IMR-90 (cell line): Measurements from ENCODE around the gene SEMA4F. TPM values are rescaled to one million over a fixed set of nuclear protein-coding genes. Genes with fewer than 3 reads are reported as not detected.

Source experiments
- ATAC-seq: fragments of 200-7000 bp; cut with Tn5 transposase; 2 replicates; pipeline ENCODE4 v1.9.1; 2020; ENCODE audit warnings: low read depth, mild to moderate bottlenecking, moderate library complexity
- BruUV-seq: library from RNA; stranded (reverse); fragments of 400-500 nt; replicated peaks from 2 replicates; lab custom pipeline; 2021; lab: Mats Ljungman, UMichigan
- CTCF ChIA-PET: fragments of 300-600 bp; formaldehyde crosslinking; extraction: SDS; loops from one replicate; lab custom pipeline; 2021; ENCODE audit warnings: antibody characterized with exemption; lab: Yijun Ruan, JAX
- POLR2A ChIA-PET: fragments of 300-600 bp; sonication (Branson Sonifier 250); formaldehyde crosslinking; loops from one replicate; lab custom pipeline; 2022; ENCODE audit warnings: antibody characterized with exemption; ENCODE audit not compliant: unreplicated experiment; lab: Charles Lee
- DNase-seq: peaks from one replicate; pipeline ENCODE4 v3.0.0; 2013
- H2AFZ ChIP-seq: replicated peaks from 2 replicates; pipeline ENCODE3; 2013; ENCODE audit warnings: low read length, mild to moderate bottlenecking; ENCODE audit not compliant: poor library complexity
- H2AK5ac ChIP-seq: 2 replicates; pipeline ENCODE4 v1.6.1; 2013; ENCODE audit warnings: low read depth, low read length, inconsistent platforms
- H2AK9ac ChIP-seq: replicated peaks from 2 replicates; pipeline ENCODE3; 2013; ENCODE audit warnings: mild to moderate bottlenecking, low read depth, low read length, moderate library complexity; ENCODE audit not compliant: poor library complexity
- H2BK120ac ChIP-seq: 2 replicates; pipeline ENCODE4 v1.6.1; 2013; ENCODE audit warnings: low read depth, low read length, inconsistent platforms
- H2BK15ac ChIP-seq: 3 replicates; pipeline ENCODE4 v1.6.1; 2013; ENCODE audit warnings: low read depth, low read length, inconsistent platforms
- H2BK20ac ChIP-seq: 2 replicates; pipeline ENCODE4 v1.6.1; 2013; ENCODE audit warnings: low read depth, mild to moderate bottlenecking, inconsistent platforms, low read length, moderate library complexity
- H2BK5ac ChIP-seq: 2 replicates; pipeline ENCODE4 v1.6.1; 2013; ENCODE audit warnings: mild to moderate bottlenecking, low read depth, low read length, inconsistent platforms; ENCODE audit not compliant: poor library complexity, severe bottlenecking
- H3K14ac ChIP-seq: replicated peaks from 2 replicates; pipeline ENCODE4 v1.6.1; 2013; ENCODE audit warnings: low read depth, low read length, inconsistent platforms
- H3K18ac ChIP-seq: 2 replicates; pipeline ENCODE4 v1.6.1; 2013; ENCODE audit warnings: low read depth, low read length, control low read depth
- H3K23ac ChIP-seq: 2 replicates; pipeline ENCODE4 v1.6.1; 2013; ENCODE audit warnings: low read depth, low read length, inconsistent platforms
- H3K27ac ChIP-seq: 2 replicates; pipeline ENCODE4 v1.5.1; 2013; ENCODE audit warnings: mild to moderate bottlenecking, control low read depth, low read length; ENCODE audit not compliant: insufficient read depth
- H3K27me3 ChIP-seq: 2 replicates; pipeline ENCODE4 v1.6.1; 2013; ENCODE audit warnings: low read length; ENCODE audit not compliant: control insufficient read depth, insufficient read depth
- H3K36me3 ChIP-seq: 2 replicates; pipeline ENCODE4 v1.6.1; 2013; ENCODE audit warnings: low read length, mixed read lengths; ENCODE audit not compliant: control insufficient read depth, insufficient read depth
- H3K4ac ChIP-seq: 2 replicates; pipeline ENCODE4 v1.6.1; 2013; ENCODE audit warnings: low read depth, low read length, inconsistent platforms
- H3K4me1 ChIP-seq: 2 replicates; pipeline ENCODE4 v1.6.1; 2013; ENCODE audit warnings: low read length, mixed read lengths; ENCODE audit not compliant: control insufficient read depth, insufficient read depth
- H3K4me2 ChIP-seq: 2 replicates; pipeline ENCODE4 v1.6.1; 2013; ENCODE audit warnings: low read depth, mild to moderate bottlenecking, control low read depth, low read length, moderate library complexity
- H3K4me3 ChIP-seq: 2 replicates; pipeline ENCODE4 v1.5.1; 2013; ENCODE audit warnings: low read depth, mild to moderate bottlenecking, control low read depth, low read length, moderate library complexity; ENCODE audit not compliant: insufficient read depth
- H3K56ac ChIP-seq: 2 replicates; pipeline ENCODE4 v1.6.1; 2013; ENCODE audit warnings: low read length, inconsistent platforms; ENCODE audit not compliant: insufficient read depth; ENCODE audit errors: extremely low read depth
- H3K79me1 ChIP-seq, 2 experiments: 2 replicates each; pipeline ENCODE4 v1.6.1; 2013; ENCODE audit warnings: low read length in 2 of 2, inconsistent platforms in 1 of 2, low read depth in 1 of 2
- H3K9ac ChIP-seq: 2 replicates; pipeline ENCODE4 v1.6.1; 2013; ENCODE audit warnings: low read depth, low read length, control low read depth
- H3K9me1 ChIP-seq: 2 replicates; pipeline ENCODE4 v1.6.1; 2013; ENCODE audit warnings: low read length, inconsistent platforms; ENCODE audit not compliant: insufficient read depth
- H3K9me3 ChIP-seq: 2 replicates; pipeline ENCODE4 v1.6.1; 2013; ENCODE audit warnings: low read length; ENCODE audit not compliant: control insufficient read depth, insufficient read depth
- H4K20me1 ChIP-seq: 2 replicates; pipeline ENCODE4 v1.6.1; 2013; ENCODE audit warnings: low read length, inconsistent platforms; ENCODE audit not compliant: insufficient read depth
- H4K5ac ChIP-seq: 2 replicates; pipeline ENCODE4 v1.6.1; 2013; ENCODE audit warnings: mild to moderate bottlenecking, low read depth, low read length, control low read depth
- H4K8ac ChIP-seq, 2 experiments: 2 replicates each; pipeline ENCODE4 v1.6.1; 2013; ENCODE audit warnings: low read depth in 2 of 2, low read length in 2 of 2, control low read depth in 1 of 2, inconsistent platforms in 1 of 2
- H4K91ac ChIP-seq: 2 replicates; pipeline ENCODE4 v1.6.1; 2013; ENCODE audit warnings: low read depth, low read length, inconsistent platforms; ENCODE audit not compliant: insufficient read depth
- CEBPB ChIP-seq: IDR thresholded peaks from 2 replicates; pipeline ENCODE4 v1.6.1; 2012; ENCODE audit warnings: low read depth, low read length, improper control_type of control experiment
- MAFK ChIP-seq: IDR thresholded peaks from 2 replicates; pipeline ENCODE4 v1.6.1; 2012; ENCODE audit warnings: low read depth, low read length, improper control_type of control experiment
- MXI1 ChIP-seq: IDR thresholded peaks from 2 replicates; pipeline ENCODE4 v1.6.1; 2012; ENCODE audit warnings: low read depth, mild to moderate bottlenecking, low read length, moderate library complexity, borderline replicate concordance
- NFE2L2 ChIP-seq: fragments of 150-350 bp; IDR thresholded peaks from 2 replicates; pipeline ENCODE4 v1.6.1; 2016; ENCODE audit warnings: low read depth, mild to moderate bottlenecking, low read length
- POLR2A ChIP-seq: IDR thresholded peaks from 2 replicates; pipeline ENCODE4 v1.6.1; 2012; ENCODE audit warnings: mild to moderate bottlenecking, low read depth, low read length
- WGBS, 2 experiments: methylation state at CpG; one replicate each; pipeline versions ENCODE4 v1.1.5 to v1.1.7; 2013; ENCODE audit warnings: missing lambda C conversion rate in 2 of 2; ENCODE audit not compliant: insufficient read length in 1 of 2; ENCODE audit errors: extremely low coverage in 2 of 2; 5-methylcytosine and 5-hydroxymethylcytosine counted together
- dilution Hi-C: fragments of 300-500 bp; cut with HindIII; formaldehyde crosslinking; loops from one replicate; pipeline ENCODE4 v1.14.3; 2018; ENCODE audit warnings: low sequenced_read_pairs; ENCODE audit not compliant: unreplicated experiment
- in situ Hi-C: fragments of 300-500 bp; cut with MboI; formaldehyde crosslinking; loops from 3 replicates; pipeline ENCODE4 v1.14.3; 2019; ENCODE audit warnings: low sequenced_read_pairs, inconsistent platforms, mixed read lengths
- intact Hi-C: fragments of 100-400 bp; cut with micrococcal nuclease; formaldehyde crosslinking; loops from 2 replicates; pipeline ENCODE4 v1.10.0; 2022
- polyA plus RNA-seq, 3 experiments: library from polyadenylated mRNA; depleted of rRNA; stranded (reverse); fragments of >200 nt; gene quantifications; 2 replicates each; pipeline ENCODE4 v1.2.3, GENCODE V29; 2012; ENCODE audit warnings: low replicate concordance in 1 of 3
- total RNA-seq: library from RNA; depleted of rRNA; stranded (reverse); fragments of >200 nt; gene quantifications from 2 replicates; pipeline ENCODE4 v1.2.3, GENCODE V29; 2012
- TF ChIP-seq, protein P1 (sequence below): conservative IDR thresholded peaks from 2 replicates; pipeline ENCODE4 v1.5.1; 2012; ENCODE audit warnings: mild to moderate bottlenecking, low read depth, low read length, improper control_type of control experiment

The SEMA4F gene
- total and polyA plus RNA-seq, 2 of the 4 experiments (the other 2 are of a cell fraction), result 4.7 to 7.5 TPM

GRCh38 chr2:74728842-74729241 is 74.8 kb downstream of the SEMA4F start:
- Histone ChIP-seq H3K56ac (no peak overlapping the region), H2BK15ac (no peak overlapping the region), H3K79me1 (no peaks in the 10 kb centered on the region), H4K8ac (no peak overlapping the region), H3K9me1 (no peaks in the 10 kb centered on the region), H3K18ac (no peak overlapping the region), H2AK5ac (no peak overlapping the region), H3K27ac (no peak overlapping the region), H3K9me3 (peaks cover 3% of the 10 kb centered on the region; the same call in 1 of the 2 replicates), H3K4ac (no peak overlapping the region), H3K4me3 (no peak overlapping the region), H2BK20ac (no peak overlapping the region), H3K27me3 (peaks cover 4% of the 10 kb centered on the region), H3K23ac (no peak overlapping the region), H4K20me1 (no peaks in the 10 kb centered on the region), H3K36me3 (no peaks in the 10 kb centered on the region), H4K91ac (no peak overlapping the region), H2BK120ac (no peak overlapping the region), H3K4me1 (no peaks in the 10 kb centered on the region), H3K14ac (no peak overlapping the region), H3K9ac (no peak overlapping the region), H2AK9ac (no peak overlapping the region), H2BK5ac (no peak overlapping the region), H4K5ac (no peak overlapping the region), H3K4me2 (no peak overlapping the region), H2AFZ (no peak overlapping the region)
- DNase-seq (no peak), ATAC-seq (no peak)
- intact Hi-C loops (no loop called here), in situ Hi-C loops (no loop called here), dilution Hi-C loops (no loop called here)
- ChIA-PET CTCF (no interaction called here), POLR2A (no interaction called here)
- no CpG with 5 or more reads among the region's 2 CpGs for WGBS, 2 experiments
- TF ChIP-seq MAFK (no peak), POLR2A (no peak), NFE2L2 (no peak), CEBPB (no peak), MXI1 (no peak)
- TF ChIP-seq, protein P1, sequence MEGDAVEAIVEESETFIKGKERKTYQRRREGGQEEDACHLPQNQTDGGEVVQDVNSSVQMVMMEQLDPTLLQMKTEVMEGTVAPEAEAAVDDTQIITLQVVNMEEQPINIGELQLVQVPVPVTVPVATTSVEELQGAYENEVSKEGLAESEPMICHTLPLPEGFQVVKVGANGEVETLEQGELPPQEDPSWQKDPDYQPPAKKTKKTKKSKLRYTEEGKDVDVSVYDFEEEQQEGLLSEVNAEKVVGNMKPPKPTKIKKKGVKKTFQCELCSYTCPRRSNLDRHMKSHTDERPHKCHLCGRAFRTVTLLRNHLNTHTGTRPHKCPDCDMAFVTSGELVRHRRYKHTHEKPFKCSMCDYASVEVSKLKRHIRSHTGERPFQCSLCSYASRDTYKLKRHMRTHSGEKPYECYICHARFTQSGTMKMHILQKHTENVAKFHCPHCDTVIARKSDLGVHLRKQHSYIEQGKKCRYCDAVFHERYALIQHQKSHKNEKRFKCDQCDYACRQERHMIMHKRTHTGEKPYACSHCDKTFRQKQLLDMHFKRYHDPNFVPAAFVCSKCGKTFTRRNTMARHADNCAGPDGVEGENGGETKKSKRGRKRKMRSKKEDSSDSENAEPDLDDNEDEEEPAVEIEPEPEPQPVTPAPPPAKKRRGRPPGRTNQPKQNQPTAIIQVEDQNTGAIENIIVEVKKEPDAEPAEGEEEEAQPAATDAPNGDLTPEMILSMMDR, result no peak
- BruUV-seq, result no TSS peak
